Measurements from ENCODE around the gene KRTAP5-1. TPM values are rescaled to one million over a fixed set of nuclear protein-coding genes. Genes with fewer than 3 reads are reported as not detected.

KRTAP5-1 gene
- total RNA-seq, 1 experiment from 2014 or later = not detected

GRCh38 chr11:1565173-1565903 is 19.7 kb downstream of the KRTAP5-1 start:
- Histone ChIP-seq H3K27ac (no peak overlapping the region), H3K36me3 (no peaks in the 10 kb centered on the region), H3K4me3 (no peak overlapping the region), H3K27me3 (replicated peaks) (no peaks in the 10 kb centered on the region), H3K9me3 (replicated peaks) (no peaks in the 10 kb centered on the region), H3K4me1 (replicated peaks) (no peaks in the 10 kb centered on the region)
- no peak for DNase-seq (ENCODE audit: low read depth in 1 of 2, low spot score in 2 of 2)

DNA sequence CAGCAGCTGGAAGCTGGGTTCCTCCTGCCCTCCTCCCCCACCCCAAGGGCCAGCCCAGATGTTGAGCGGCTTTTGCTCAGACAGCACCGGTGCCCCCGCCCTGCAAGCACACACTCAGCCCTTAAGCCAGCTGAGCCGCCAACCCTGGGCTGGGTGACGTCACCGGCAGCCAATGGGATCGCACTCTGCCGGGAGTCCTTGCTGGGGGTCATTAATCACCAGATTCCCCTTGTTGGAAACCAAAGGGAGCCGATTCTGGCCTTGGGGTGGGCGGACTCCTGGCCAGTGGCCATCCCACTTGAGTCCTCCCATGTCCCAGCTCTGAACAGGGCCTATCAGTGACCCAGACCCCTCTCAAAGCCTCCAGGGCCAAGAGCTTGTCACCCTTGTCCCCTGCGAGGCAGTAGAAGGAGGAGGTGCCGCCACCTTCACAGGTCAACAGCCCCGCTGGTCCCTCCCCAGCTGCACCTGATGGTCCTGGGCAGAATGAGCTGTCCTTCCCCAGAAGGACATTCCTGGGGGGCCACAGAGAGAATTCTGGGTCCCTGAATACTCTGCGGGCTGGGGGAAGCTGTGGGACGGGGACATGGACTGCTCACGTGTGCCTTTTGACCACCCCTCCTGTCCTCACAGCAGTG is 20.4 kb downstream of the KRTAP5-1 start:
- DNase-seq (ENCODE audit: low read depth in 1 of 2, low spot score in 2 of 2) = peak in 1 of 2 experiments; percentile 53
- Histone ChIP-seq H3K4me1 (replicated peaks) (no peaks in the 10 kb centered on the region; the same call in 1 of the 2 replicates), H3K27ac (no peak overlapping the region), H3K27me3 (replicated peaks) (no peaks in the 10 kb centered on the region), H3K36me3 (no peaks in the 10 kb centered on the region), H3K4me3 (no peak overlapping the region), H3K9me3 (replicated peaks) (no peaks in the 10 kb centered on the region)

- Histone ChIP-seq H3K4me1 (replicated peaks) (peaks cover 7% of the 10 kb centered on the region), H3K4me3 (no peak overlapping the region), H3K27ac (no peak overlapping the region), H3K27me3 (replicated peaks) (no peaks in the 10 kb centered on the region), H3K9me3 (replicated peaks) (no peaks in the 10 kb centered on the region), H3K36me3 (no peaks in the 10 kb centered on the region)
- DNase-seq (ENCODE audit: low read depth in 1 of 2, low spot score in 2 of 2) = no peak
Measured at GRCh38 chr11:1563697-1564534, 21.2 kb downstream of the KRTAP5-1 start.

GRCh38 chr11:1563149-1563638 is 21.9 kb downstream of the KRTAP5-1 start:
- Histone ChIP-seq H3K27me3 (replicated peaks) (no peaks in the 10 kb centered on the region), H3K4me3 (no peak overlapping the region), H3K4me1 (replicated peaks) (peaks cover 14% of the 10 kb centered on the region), H3K36me3 (no peaks in the 10 kb centered on the region), H3K9me3 (replicated peaks) (no peaks in the 10 kb centered on the region), H3K27ac (no peak overlapping the region)
- DNase-seq (ENCODE audit: low read depth in 1 of 2, low spot score in 2 of 2) = no peak

DNA sequence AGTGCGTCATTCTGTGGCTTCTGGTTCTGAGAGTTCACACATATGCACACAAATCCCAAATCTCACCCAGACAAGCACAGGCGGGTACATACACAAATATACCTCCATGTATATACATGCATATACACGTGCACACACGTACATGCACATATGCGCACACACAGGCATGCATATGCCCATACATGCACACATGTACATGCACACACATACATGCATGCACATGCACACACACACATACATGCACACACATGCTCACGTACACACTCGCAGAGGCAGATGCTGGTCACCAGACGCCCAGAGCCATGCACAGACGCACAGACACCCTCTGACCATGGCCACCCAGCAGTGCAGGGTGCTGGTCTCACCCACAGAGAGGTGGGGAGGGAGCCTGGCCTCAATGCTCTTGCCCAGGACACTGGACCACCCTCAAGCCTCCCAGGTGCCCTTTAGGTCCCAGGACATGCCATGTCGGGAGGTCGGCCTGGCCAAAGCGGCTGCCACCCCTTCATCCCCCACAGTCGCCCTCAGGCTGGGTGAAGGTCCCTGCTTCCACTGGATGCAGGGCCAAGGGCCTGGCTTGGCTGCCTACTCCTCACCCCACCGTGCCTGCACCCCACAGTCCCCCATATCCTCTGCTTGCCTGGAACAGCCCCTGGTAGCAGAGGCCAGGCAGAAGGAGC is 22.5 kb downstream of the KRTAP5-1 start:
- H3K4me1 ChIP-seq (replicated peaks) = peaks cover 18% of the 10 kb centered on the region
- H3K4me3 ChIP-seq = no peak overlapping the region
- H3K9me3 ChIP-seq (replicated peaks) = no peaks in the 10 kb centered on the region
- no peak for DNase-seq (ENCODE audit: low read depth in 1 of 2, low spot score in 2 of 2)
- no peaks in the 10 kb centered on the region for H3K36me3 ChIP-seq
- H3K27ac ChIP-seq = no peak overlapping the region
- no peaks in the 10 kb centered on the region for H3K27me3 ChIP-seq (replicated peaks)

DNA sequence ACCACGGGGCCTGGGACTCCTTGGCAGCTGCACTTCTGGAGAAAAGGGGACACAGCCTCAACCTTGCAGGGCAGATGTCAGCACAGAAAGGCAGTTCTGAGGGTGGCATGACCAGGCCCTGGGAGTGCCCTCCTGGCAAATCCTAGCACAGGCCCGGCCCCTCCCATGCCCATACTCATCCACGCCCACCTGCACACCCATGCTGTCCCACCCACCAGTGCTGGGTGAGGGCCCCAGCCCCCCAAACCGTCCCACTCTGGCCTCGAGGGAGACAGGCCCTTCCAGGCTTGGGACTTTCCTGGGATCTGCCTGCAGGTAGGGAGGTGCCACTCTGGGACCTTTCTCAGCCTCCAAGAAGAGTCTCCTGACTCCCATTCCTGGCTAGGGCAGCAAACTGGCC is 23.1 kb downstream of the KRTAP5-1 start:
- Histone ChIP-seq H3K4me3 (no peak overlapping the region), H3K27me3 (replicated peaks) (no peaks in the 10 kb centered on the region), H3K4me1 (replicated peaks) (peaks cover 19% of the 10 kb centered on the region), H3K36me3 (no peaks in the 10 kb centered on the region), H3K27ac (no peak overlapping the region), H3K9me3 (replicated peaks) (no peaks in the 10 kb centered on the region)
- no peak for DNase-seq (ENCODE audit: low read depth in 1 of 2, low spot score in 2 of 2)

DNA sequence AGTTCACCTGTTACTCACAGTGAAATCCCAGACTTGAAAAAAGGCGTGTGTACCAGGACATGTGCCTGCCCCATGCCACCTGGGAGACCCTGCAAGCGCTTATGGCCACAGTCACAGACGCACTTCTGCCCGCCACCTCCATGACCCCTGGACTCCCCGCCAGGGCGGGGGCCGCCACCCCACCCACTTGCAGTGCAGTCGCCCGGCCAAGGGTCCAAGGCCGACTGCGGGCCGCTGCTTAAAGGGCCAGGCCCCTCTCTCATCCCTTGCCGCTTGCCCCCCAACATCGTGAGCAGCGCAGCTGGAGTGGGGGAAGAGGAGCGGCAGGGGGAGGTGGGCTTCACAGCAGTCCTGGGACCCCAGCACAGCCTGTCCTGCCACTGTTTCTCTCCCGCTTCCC is 23.8 kb downstream of the KRTAP5-1 start:
- H3K27me3 ChIP-seq (replicated peaks) = no peaks in the 10 kb centered on the region
- DNase-seq (ENCODE audit: low read depth in 1 of 2, low spot score in 2 of 2) = no peak
- no peaks in the 10 kb centered on the region for H3K9me3 ChIP-seq (replicated peaks)
- peaks cover 19% of the 10 kb centered on the region for H3K4me1 ChIP-seq (replicated peaks)
- no peak overlapping the region for H3K4me3 ChIP-seq
- no peak overlapping the region for H3K27ac ChIP-seq
- H3K36me3 ChIP-seq = no peaks in the 10 kb centered on the region

DNA sequence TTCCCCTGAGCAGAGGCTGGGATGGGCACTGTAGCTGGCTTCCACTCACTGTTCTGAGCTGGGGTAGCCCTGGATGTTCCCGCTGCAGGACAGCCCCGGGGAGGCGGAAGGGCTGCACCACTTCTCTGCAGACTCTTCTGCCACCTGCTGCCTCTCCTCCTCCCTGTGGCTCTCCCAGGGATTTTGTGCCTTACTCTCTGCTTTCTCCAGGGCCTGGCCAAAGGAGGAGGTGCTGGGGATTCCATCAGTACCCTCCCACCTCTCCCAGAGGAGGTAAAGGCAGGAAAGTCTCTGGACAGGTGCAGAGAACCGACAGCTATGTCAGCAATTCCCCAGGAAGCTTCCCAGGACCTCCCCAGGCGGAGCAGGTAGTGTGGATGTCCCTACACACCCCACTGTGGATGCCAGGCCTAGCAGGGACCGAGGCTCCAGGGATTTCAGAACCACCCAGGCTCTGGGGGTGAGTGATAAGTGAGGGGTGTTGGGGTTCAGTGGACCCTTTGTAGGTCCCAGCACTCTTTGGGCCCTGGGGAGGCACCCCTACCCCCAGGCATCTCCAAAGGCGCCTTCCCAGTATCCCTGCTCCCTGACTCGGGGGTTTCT is 24.3 kb downstream of the KRTAP5-1 start:
- H3K4me1 ChIP-seq (replicated peaks) = peaks cover 19% of the 10 kb centered on the region
- no peak for DNase-seq (ENCODE audit: low read depth in 1 of 2, low spot score in 2 of 2)
- no peaks in the 10 kb centered on the region for H3K9me3 ChIP-seq (replicated peaks)
- no peak overlapping the region for H3K4me3 ChIP-seq
- no peaks in the 10 kb centered on the region for H3K36me3 ChIP-seq
- H3K27ac ChIP-seq = no peak overlapping the region
- no peaks in the 10 kb centered on the region for H3K27me3 ChIP-seq (replicated peaks)

GRCh38 chr11:1560002-1560648 is 25.0 kb downstream of the KRTAP5-1 start:
- no peak for DNase-seq (ENCODE audit: low read depth in 1 of 2, low spot score in 2 of 2)
- H3K36me3 ChIP-seq = no peaks in the 10 kb centered on the region
- H3K9me3 ChIP-seq (replicated peaks) = no peaks in the 10 kb centered on the region
- H3K27ac ChIP-seq = no peak overlapping the region
- H3K4me1 ChIP-seq (replicated peaks) = peaks cover 19% of the 10 kb centered on the region
- no peak overlapping the region for H3K4me3 ChIP-seq
- no peaks in the 10 kb centered on the region for H3K27me3 ChIP-seq (replicated peaks)

DNA sequence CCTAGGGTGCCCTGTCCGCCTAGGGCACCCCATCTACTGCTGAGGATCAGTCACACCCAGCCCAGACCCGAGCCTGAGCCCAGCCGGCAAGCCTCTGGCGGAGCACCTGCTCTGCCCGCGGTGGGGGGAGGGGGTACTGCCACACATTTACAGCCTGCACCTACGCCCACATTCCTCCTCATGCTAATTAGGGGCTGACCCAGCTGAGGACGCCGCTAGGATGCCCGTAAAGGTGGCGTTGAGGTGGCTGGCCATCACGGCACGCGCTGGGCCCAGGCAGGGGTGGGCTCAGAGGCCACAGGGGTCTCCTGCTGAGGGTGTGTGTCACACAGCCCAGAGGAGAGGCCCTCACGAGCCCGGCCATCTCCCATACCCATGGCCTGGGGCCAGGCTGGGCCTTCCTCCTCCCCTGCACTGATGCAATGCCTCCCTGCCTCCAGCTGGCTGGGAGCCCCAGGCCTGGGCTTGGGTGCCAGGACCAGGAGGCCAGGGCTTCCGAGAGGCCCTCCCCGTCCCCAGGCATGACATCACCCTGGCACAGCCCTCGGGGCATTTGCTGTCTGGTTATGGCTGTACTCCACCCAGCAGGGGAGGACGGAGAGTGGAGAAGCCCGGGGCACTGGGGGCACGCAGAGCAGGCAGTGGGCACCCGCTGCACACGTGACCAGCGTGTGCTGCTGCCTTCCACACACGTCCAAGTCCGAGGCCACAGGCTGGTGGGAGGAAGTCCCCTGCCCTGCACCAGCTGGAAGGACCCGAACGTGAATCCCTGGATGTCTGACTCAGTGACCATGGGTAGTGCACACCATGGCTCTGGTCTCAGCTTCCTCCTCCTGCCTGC is 25.8 kb downstream of the KRTAP5-1 start:
- H3K36me3 ChIP-seq = no peaks in the 10 kb centered on the region
- peaks cover 19% of the 10 kb centered on the region for H3K4me1 ChIP-seq (replicated peaks)
- H3K9me3 ChIP-seq (replicated peaks) = no peaks in the 10 kb centered on the region
- no peak overlapping the region for H3K27ac ChIP-seq
- no peak for DNase-seq (ENCODE audit: low read depth in 1 of 2, low spot score in 2 of 2)
- no peaks in the 10 kb centered on the region for H3K27me3 ChIP-seq (replicated peaks)
- no peak overlapping the region for H3K4me3 ChIP-seq

- H3K4me3 ChIP-seq = no peak overlapping the region
- peaks cover 19% of the 10 kb centered on the region for H3K4me1 ChIP-seq (replicated peaks)
- no peak overlapping the region for H3K27ac ChIP-seq
- no peak for DNase-seq (ENCODE audit: low read depth in 1 of 2, low spot score in 2 of 2)
- H3K27me3 ChIP-seq (replicated peaks) = no peaks in the 10 kb centered on the region
- H3K36me3 ChIP-seq = no peaks in the 10 kb centered on the region
- H3K9me3 ChIP-seq (replicated peaks) = no peaks in the 10 kb centered on the region
Measured at GRCh38 chr11:1558775-1559110, 26.3 kb downstream of the KRTAP5-1 start.
